Measurements from ENCODE around the gene KYAT1. TPM values are rescaled to one million over a fixed set of nuclear protein-coding genes. Genes with fewer than 3 reads are reported as not detected.

Gene KYAT1
- total RNA-seq, 1 donor from 2014 or later = 12.1 TPM

GRCh38 chr9:128838338-128838737, 43.4 kb downstream of the KYAT1 start:
- intact Hi-C loops (cut with micrococcal nuclease) = no loop called here

GRCh38 chr9:128836509-128837145, 45.1 kb downstream of the KYAT1 start:
- Histone ChIP-seq H3K27ac (replicated peaks) (no peak overlapping the region), H3K4me1 (no peaks in the 10 kb centered on the region), H3K9me3 (replicated peaks) (no peaks in the 10 kb centered on the region), H3K4me3 (no peak overlapping the region), H3K27me3 (ENCODE audit: low read depth) (no peaks in the 10 kb centered on the region), H3K36me3 (peaks cover 50% of the 10 kb centered on the region)
- DNase-seq = no peak
- intact Hi-C loops (cut with micrococcal nuclease) = no loop called here
- no peak for TF ChIP-seq CTCF (IDR thresholded peaks at IDR 0.05; ENCODE audit: borderline replicate concordance)

More at GRCh38 chr9:128838338-128838737, 43.4 kb downstream of the KYAT1 start:
- Histone ChIP-seq H3K36me3 (peaks cover 55% of the 10 kb centered on the region), H3K9me3 (replicated peaks) (no peaks in the 10 kb centered on the region), H3K4me3 (no peak overlapping the region), H3K27me3 (ENCODE audit: low read depth) (no peaks in the 10 kb centered on the region), H3K4me1 (no peaks in the 10 kb centered on the region), H3K27ac (replicated peaks) (no peak overlapping the region)
- DNase-seq = no peak
- TF ChIP-seq CTCF (IDR thresholded peaks at IDR 0.05; ENCODE audit: borderline replicate concordance) = no peak

- H3K4me3 ChIP-seq = no peak overlapping the region
- no peaks in the 10 kb centered on the region for H3K27me3 ChIP-seq (ENCODE audit: low read depth)
- peaks cover 41% of the 10 kb centered on the region for H3K36me3 ChIP-seq
- no peak for TF ChIP-seq CTCF (IDR thresholded peaks at IDR 0.05; ENCODE audit: borderline replicate concordance)
- H3K9me3 ChIP-seq (replicated peaks) = no peaks in the 10 kb centered on the region
- no peak for DNase-seq
- no peak overlapping the region for H3K27ac ChIP-seq (replicated peaks)
- H3K4me1 ChIP-seq = no peaks in the 10 kb centered on the region
- intact Hi-C loops (cut with micrococcal nuclease) = no loop called here
Observed at GRCh38 chr9:128835246-128836210, 46.2 kb downstream of the KYAT1 start.

GRCh38 chr9:128833696-128834095, 48.1 kb downstream of the KYAT1 start:
- H3K27ac ChIP-seq (replicated peaks) = no peak overlapping the region
- no peaks in the 10 kb centered on the region for H3K9me3 ChIP-seq (replicated peaks)
- DNase-seq = no peak
- H3K36me3 ChIP-seq = peaks cover 31% of the 10 kb centered on the region
- no peak overlapping the region for H3K4me3 ChIP-seq
- H3K27me3 ChIP-seq (ENCODE audit: low read depth) = no peaks in the 10 kb centered on the region
- H3K4me1 ChIP-seq = peaks cover 15% of the 10 kb centered on the region
- intact Hi-C loops (cut with micrococcal nuclease) = no loop called here
- TF ChIP-seq CTCF (IDR thresholded peaks at IDR 0.05; ENCODE audit: borderline replicate concordance) = no peak

- Histone ChIP-seq H3K27ac (replicated peaks) (peak within 1 kb of the TSS; percentile 87), H3K4me1 (peaks cover 21% of the 10 kb centered on the region), H3K9me3 (replicated peaks) (no peaks in the 10 kb centered on the region), H3K36me3 (peaks cover 46% of the 10 kb centered on the region), H3K4me3 (peak within 1 kb of the TSS; percentile 92), H3K27me3 (ENCODE audit: low read depth) (no peaks in the 10 kb centered on the region)
- intact Hi-C loops (cut with micrococcal nuclease) = no loop called here
- DNase-seq = peak; percentile 91
- TF ChIP-seq CTCF (IDR thresholded peaks at IDR 0.05; ENCODE audit: borderline replicate concordance) = no peak
Observed at GRCh38 chr9:128829477-128830251, 52.1 kb downstream of the KYAT1 start, which contains the start of gene SPOUT1. Gene SPOUT1 (minus strand): TSS chr9:128829794. CDS start chr9:128829780, 14 bp downstream.

Measured in left ventricle myocardium inferior (tissue), 1 donor.